Fibroblast of the aortic adventitia (primary cell): ENCODE data around the gene NECAB3. TPM values are rescaled to one million over a fixed set of nuclear protein-coding genes. Genes with fewer than 3 reads are reported as not detected.

Experiments used
- DNase-seq: peaks from one replicate; pipeline ENCODE4 v3.0.0-alpha.2; 2010; ENCODE audit warnings: low read depth
- H3K4me3 ChIP-seq: 2 replicates; pipeline ENCODE4 v1.5.1; 2011; ENCODE audit warnings: low read depth, mild to moderate bottlenecking, control low read depth, low read length, moderate library complexity
- CTCF ChIP-seq: IDR thresholded peaks from 2 replicates; pipeline ENCODE4 v1.5.1; 2011; ENCODE audit warnings: mild to moderate bottlenecking, low read length, control low read depth, inconsistent platforms; ENCODE audit not compliant: insufficient read depth
- total RNA-seq: library from RNA; depleted of rRNA; stranded (reverse); fragments of >200 nt; gene quantifications from 2 replicates; pipeline ENCODE4 v1.2.3, GENCODE V29; 2012; ENCODE audit warnings: low replicate concordance

NECAB3 gene
- total RNA-seq, 1 donor, result 17.6 TPM

- no peak overlapping the region for H3K4me3 ChIP-seq
- DNase-seq, result no peak
- TF ChIP-seq CTCF, result no peak
Observed at GRCh38 chr20:33671573-33672288, 2.5 kb downstream of the NECAB3 start.

GRCh38 chr20:33670715-33671499 is 3.3 kb downstream of the NECAB3 start:
- no peak for TF ChIP-seq CTCF
- H3K4me3 ChIP-seq, result no peak overlapping the region
- no peak for DNase-seq

- DNase-seq, result no peak
- H3K4me3 ChIP-seq, result no peak overlapping the region
- TF ChIP-seq CTCF, result no peak
Observed at GRCh38 chr20:33669873-33670640, 4.2 kb downstream of the NECAB3 start.

- DNase-seq, result no peak
- no peak for TF ChIP-seq CTCF
- H3K4me3 ChIP-seq, result no peak overlapping the region
Observed at GRCh38 chr20:33669224-33669623, 5.0 kb downstream of the NECAB3 start.

GRCh38 chr20:33668466-33669155 is 5.6 kb downstream of the NECAB3 start:
- no peak for TF ChIP-seq CTCF
- DNase-seq, result no peak
- no peak overlapping the region for H3K4me3 ChIP-seq

GRCh38 chr20:33667676-33668465 is 6.4 kb downstream of the NECAB3 start:
- DNase-seq, result peak; percentile 74
- peak overlapping the region; percentile 63 for H3K4me3 ChIP-seq

More at GRCh38 chr20:33667676-33668465, 6.4 kb downstream of the NECAB3 start:
- TF ChIP-seq CTCF, result peak; percentile 85
